Endodermal cell (in vitro differentiated cells): Measurements from ENCODE around the gene ESCO1. TPM values are rescaled to one million over a fixed set of nuclear protein-coding genes. Genes with fewer than 3 reads are reported as not detected.

ENCODE experiments used
- DNase-seq: peaks from one replicate; pipeline ENCODE4 v3.0.0-alpha.2; 2017
- H3K27ac ChIP-seq: 2 replicates; pipeline ENCODE4 v1.5.1; 2013; ENCODE audit warnings: mild to moderate bottlenecking, low read depth, low read length, moderate library complexity
- H3K27me3 ChIP-seq: 2 replicates; pipeline ENCODE4 v1.6.1; 2013; ENCODE audit warnings: mild to moderate bottlenecking, low read length, moderate library complexity; ENCODE audit not compliant: insufficient read depth, control insufficient read depth, poor library complexity, severe bottlenecking
- H3K36me3 ChIP-seq: 2 replicates; pipeline ENCODE4 v1.7.0; 2013; ENCODE audit warnings: mild to moderate bottlenecking, low read length, moderate library complexity; ENCODE audit not compliant: control insufficient read depth, insufficient read depth
- H3K4me1 ChIP-seq: one replicate; pipeline ENCODE4 v1.7.0; 2013; ENCODE audit warnings: low read length; ENCODE audit not compliant: control insufficient read depth, insufficient read depth
- H3K4me3 ChIP-seq: 2 replicates; pipeline ENCODE4 v1.5.1; 2013; ENCODE audit warnings: mild to moderate bottlenecking, low read length, moderate library complexity
- H3K9ac ChIP-seq: 2 replicates; pipeline ENCODE4 v1.6.1; 2013; ENCODE audit warnings: mild to moderate bottlenecking, low read length, moderate library complexity; ENCODE audit not compliant: poor library complexity, severe bottlenecking; ENCODE audit errors: extremely low read depth
- H3K9me3 ChIP-seq: 2 replicates; pipeline ENCODE4 v1.6.1; 2013; ENCODE audit warnings: mild to moderate bottlenecking, low read length, moderate library complexity; ENCODE audit not compliant: control insufficient read depth
- H3K27ac Mint-ChIP-seq: 2 replicates; pipeline ENCODE4 v1.8.0; 2020; ENCODE audit warnings: mixed read lengths
- H3K27me3 Mint-ChIP-seq: 2 replicates; pipeline ENCODE4 v1.8.0; 2021; ENCODE audit warnings: mild to moderate bottlenecking, mixed read lengths; ENCODE audit not compliant: insufficient read depth
- H3K36me3 Mint-ChIP-seq: 2 replicates; pipeline ENCODE4 v1.8.0; 2020; ENCODE audit warnings: low read depth, mixed read lengths
- H3K4me1 Mint-ChIP-seq: 2 replicates; pipeline ENCODE4 v1.8.0; 2020; ENCODE audit warnings: mixed read lengths
- H3K4me3 Mint-ChIP-seq: 2 replicates; pipeline ENCODE4 v1.8.0; 2020; ENCODE audit warnings: mild to moderate bottlenecking, moderate library complexity, mixed read lengths
- H3K9me3 Mint-ChIP-seq: 2 replicates; pipeline ENCODE4 v1.8.0; 2020; ENCODE audit warnings: mild to moderate bottlenecking, mixed read lengths
- whole genome bisulfite sequencing, 2 experiments: methylation state at CpG; one replicate each; pipeline versions ENCODE4 v1.1.5 to v1.1.7; 2013; ENCODE audit warnings: missing lambda C conversion rate in 2 of 2, mixed read lengths in 1 of 2; ENCODE audit not compliant: insufficient coverage in 1 of 2, insufficient read length in 1 of 2; 5-methylcytosine and 5-hydroxymethylcytosine counted together
- total RNA-seq, 2 donors: library from RNA; stranded (reverse); fragmentation: NEBNext Ultra II Directional in 1 of 2; extraction: Animal tissue kit (Norgen Biotek cat#: 25700) in 1 of 2; gene quantifications; 2 replicates in 1 of 2; 3 replicates in 1 of 2; pipeline ENCODE4 v1.2.1, GENCODE V29; 2021
- TF ChIP-seq, protein P1 (sequence below): fragments of 200-600 bp; sonication (generic); conservative IDR thresholded peaks from 2 replicates; pipeline ENCODE4 v1.5.0; 2021; ENCODE audit warnings: antibody characterized with exemption, mild to moderate bottlenecking

Gene ESCO1
- total RNA-seq, 2 donors from 2014 or later, result 33.3 to 39.4 TPM

DNA sequence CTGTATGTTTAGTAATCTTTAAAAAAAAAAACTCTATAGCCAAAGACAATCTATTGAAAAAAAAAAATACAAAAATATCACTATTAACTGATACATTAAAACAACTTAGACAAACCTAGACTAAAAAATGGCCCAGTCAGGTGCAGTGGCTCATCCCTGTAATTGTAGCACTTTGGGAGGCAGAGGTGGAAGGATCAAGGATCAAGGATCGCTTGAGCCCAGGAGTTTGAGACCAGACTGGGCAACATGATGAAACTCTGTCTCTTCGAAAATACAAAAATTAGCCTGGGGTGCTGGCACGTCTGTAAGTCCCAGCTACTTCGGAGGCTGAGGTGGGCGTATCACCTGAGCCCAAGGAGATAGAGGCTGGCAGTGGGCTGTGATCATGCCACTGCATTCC lies 16.1 kb downstream of the ESCO1 start:
- no peak for DNase-seq
- Histone ChIP-seq H3K36me3 (peaks cover 19% of the 10 kb centered on the region), H3K27me3 (no peaks in the 10 kb centered on the region), H3K4me1 (no peaks in the 10 kb centered on the region), H3K27ac (no peak overlapping the region), H3K9ac (no peak overlapping the region), H3K4me3 (no peak overlapping the region), H3K9me3 (no peaks in the 10 kb centered on the region)
- peaks cover 3% of the 10 kb centered on the region for H3K9me3 Mint-ChIP-seq
- no peaks in the 10 kb centered on the region for H3K4me1 Mint-ChIP-seq
- H3K27ac Mint-ChIP-seq, result no peak overlapping the region
- H3K4me3 Mint-ChIP-seq, result no peak overlapping the region
- peaks cover 21% of the 10 kb centered on the region for H3K36me3 Mint-ChIP-seq
- TF ChIP-seq, protein P1, sequence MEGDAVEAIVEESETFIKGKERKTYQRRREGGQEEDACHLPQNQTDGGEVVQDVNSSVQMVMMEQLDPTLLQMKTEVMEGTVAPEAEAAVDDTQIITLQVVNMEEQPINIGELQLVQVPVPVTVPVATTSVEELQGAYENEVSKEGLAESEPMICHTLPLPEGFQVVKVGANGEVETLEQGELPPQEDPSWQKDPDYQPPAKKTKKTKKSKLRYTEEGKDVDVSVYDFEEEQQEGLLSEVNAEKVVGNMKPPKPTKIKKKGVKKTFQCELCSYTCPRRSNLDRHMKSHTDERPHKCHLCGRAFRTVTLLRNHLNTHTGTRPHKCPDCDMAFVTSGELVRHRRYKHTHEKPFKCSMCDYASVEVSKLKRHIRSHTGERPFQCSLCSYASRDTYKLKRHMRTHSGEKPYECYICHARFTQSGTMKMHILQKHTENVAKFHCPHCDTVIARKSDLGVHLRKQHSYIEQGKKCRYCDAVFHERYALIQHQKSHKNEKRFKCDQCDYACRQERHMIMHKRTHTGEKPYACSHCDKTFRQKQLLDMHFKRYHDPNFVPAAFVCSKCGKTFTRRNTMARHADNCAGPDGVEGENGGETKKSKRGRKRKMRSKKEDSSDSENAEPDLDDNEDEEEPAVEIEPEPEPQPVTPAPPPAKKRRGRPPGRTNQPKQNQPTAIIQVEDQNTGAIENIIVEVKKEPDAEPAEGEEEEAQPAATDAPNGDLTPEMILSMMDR, result no peak
- whole genome bisulfite sequencing, 2 experiments, result 94 to 97% methylated on average over 4 to 5 of the region's 5 CpGs
- H3K27me3 Mint-ChIP-seq, result no peaks in the 10 kb centered on the region

DNA sequence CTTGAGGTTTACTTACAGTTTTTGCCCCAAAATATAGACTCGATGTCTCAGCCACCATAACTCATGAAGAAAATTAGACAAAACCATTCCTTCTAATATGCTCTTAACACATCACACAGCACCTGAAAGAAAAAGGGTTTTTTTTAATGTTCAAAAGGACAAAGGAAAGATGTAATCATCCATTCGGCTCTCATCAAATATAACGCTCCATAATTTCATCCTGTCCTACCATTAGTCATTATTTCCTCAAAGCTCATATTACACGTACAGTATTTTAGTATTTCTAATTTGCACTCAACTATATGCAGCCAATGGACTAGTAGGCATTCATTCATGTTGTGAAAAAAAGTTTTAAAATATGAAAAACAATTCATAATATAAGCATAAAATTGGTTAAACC lies 24.8 kb downstream of the ESCO1 start:
- peaks cover 71% of the 10 kb centered on the region for H3K36me3 Mint-ChIP-seq
- no peaks in the 10 kb centered on the region for H3K4me1 Mint-ChIP-seq
- Histone ChIP-seq H3K9me3 (no peaks in the 10 kb centered on the region), H3K4me3 (no peak overlapping the region), H3K27ac (no peak overlapping the region), H3K27me3 (no peaks in the 10 kb centered on the region), H3K36me3 (peaks cover 70% of the 10 kb centered on the region), H3K9ac (no peak overlapping the region), H3K4me1 (no peaks in the 10 kb centered on the region)
- TF ChIP-seq, protein P1, result no peak
- WGBS, 2 experiments, result 92 to 100% methylated on average over 2 to 4 of the region's 4 CpGs
- DNase-seq, result no peak
- no peaks in the 10 kb centered on the region for H3K9me3 Mint-ChIP-seq
- no peak overlapping the region for H3K27ac Mint-ChIP-seq
- H3K27me3 Mint-ChIP-seq, result no peaks in the 10 kb centered on the region
- H3K4me3 Mint-ChIP-seq, result no peak overlapping the region

- no peak overlapping the region for H3K9ac ChIP-seq
- no peak overlapping the region for H3K27ac ChIP-seq
- no peaks in the 10 kb centered on the region for H3K4me1 ChIP-seq
- Mint-ChIP-seq H3K9me3 (no peaks in the 10 kb centered on the region), H3K4me1 (no peaks in the 10 kb centered on the region), H3K27ac (no peak overlapping the region), H3K27me3 (no peaks in the 10 kb centered on the region), H3K4me3 (no peak overlapping the region), H3K36me3 (peaks cover 84% of the 10 kb centered on the region)
- H3K9me3 ChIP-seq, result no peaks in the 10 kb centered on the region
- peaks cover 94% of the 10 kb centered on the region for H3K36me3 ChIP-seq
- H3K27me3 ChIP-seq, result no peaks in the 10 kb centered on the region
- TF ChIP-seq, protein P1, result no peak
- no peak for DNase-seq
- no peak overlapping the region for H3K4me3 ChIP-seq
These were observed 28.7 kb downstream of the ESCO1 start for GRCh38 chr18:21571772-21572171.
